K562 (cell line): ENCODE measurements around the gene PUS10. TPM values are rescaled to one million over a fixed set of nuclear protein-coding genes. Genes with fewer than 3 reads are reported as not detected.

ENCODE experiments used
- ATAC-seq: fragments of 200-7000 bp; cut with Tn5 transposase; 3 replicates; pipeline ENCODE4 v1.9.1; 2020; ENCODE audit warnings: moderate library complexity
- BruUV-seq: library from RNA; stranded (reverse); fragments of 400-500 nt; replicated peaks from 2 replicates; lab custom pipeline; 2021; lab: Mats Ljungman, UMichigan
- CTCF ChIA-PET: fragments of 300-600 bp; formaldehyde crosslinking; extraction: SDS; loops from one replicate; lab custom pipeline; 2021; ENCODE audit warnings: low intra/inter-chr PET ratio; lab: Yijun Ruan, JAX
- POLR2A ChIA-PET: fragments of 300-600, 350-650 bp; sonication (Branson Sonifier 250); formaldehyde crosslinking; extraction: SDS; loops from one replicate; lab custom pipeline; 2021; ENCODE audit warnings: antibody characterized with exemption, inconsistent platforms; lab: Yijun Ruan, JAX
- DNase-seq, 4 experiments: peaks; one replicate each; pipeline versions ENCODE4 v3.0.0 to v3.0.0-alpha.2; 2011 to 2018; ENCODE audit warnings: low spot score in 3 of 4, mixed read lengths in 3 of 4; ENCODE audit errors: extremely low read depth in 1 of 4
- FAIRE-seq: peaks from 2 replicates; lab custom pipeline; 2011; peaks lifted over from hg19 to GRCh38; lab: Jason Lieb, UNC
- H2AFZ ChIP-seq: 2 replicates; pipeline ENCODE4 v1.6.0; 2011; ENCODE audit warnings: low read depth, low read length, control low read depth, inconsistent platforms
- H3K27ac ChIP-seq: fragments of 200-600 bp; 3 replicates; pipeline ENCODE4 v1.8.0; 2011; ENCODE audit warnings: low read depth, mild to moderate bottlenecking, control low read depth, inconsistent platforms, low read length, moderate library complexity, mixed read lengths; ENCODE audit errors: extremely low read depth
- H3K27me3 ChIP-seq, 2 experiments: fragments of 300-600 bp in 1 of 2; 2 replicates in 1 of 2; 3 replicates in 1 of 2; pipeline versions ENCODE4 v1.6.0 to v1.8.0; 2011; ENCODE audit warnings: inconsistent platforms in 2 of 2, low read length in 2 of 2, mild to moderate bottlenecking in 1 of 2, mixed read lengths in 1 of 2, moderate library complexity in 1 of 2; ENCODE audit not compliant: control insufficient read depth in 2 of 2, insufficient read depth in 2 of 2
- H3K36me3 ChIP-seq: fragments of 300-600 bp; 3 replicates; pipeline ENCODE4 v1.8.0; 2011; ENCODE audit warnings: mild to moderate bottlenecking, low read length, inconsistent platforms; ENCODE audit not compliant: control insufficient read depth, insufficient read depth
- H3K4me1 ChIP-seq, 2 experiments: fragments of 200-600 bp in 1 of 2; replicated peaks in 1 of 2; 2 replicates in 1 of 2; 3 replicates in 1 of 2; pipeline versions ENCODE4 v1.5.1 to v1.8.0; 2011; ENCODE audit warnings: inconsistent platforms in 2 of 2, low read length in 2 of 2, mild to moderate bottlenecking in 1 of 2, mixed read lengths in 1 of 2, moderate library complexity in 1 of 2; ENCODE audit not compliant: control insufficient read depth in 2 of 2, insufficient read depth in 2 of 2
- H3K4me2 ChIP-seq: 2 replicates; pipeline ENCODE4 v1.6.1; 2011; ENCODE audit warnings: low read length, control low read depth, inconsistent platforms, mixed read lengths; ENCODE audit not compliant: insufficient read depth
- H3K4me3 ChIP-seq: fragments of 200-600 bp; sonication (generic), shearing (Covaris generic); 2 replicates; pipeline ENCODE4 v1.5.1; 2016; ENCODE audit warnings: control low read depth, inconsistent platforms
- H3K79me2 ChIP-seq: fragments of 200-600 bp; 3 replicates; pipeline ENCODE4 v1.8.0; 2011; ENCODE audit warnings: low read length, inconsistent platforms; ENCODE audit not compliant: control insufficient read depth, insufficient read depth
- H3K9ac ChIP-seq, 2 experiments: 2 replicates each; pipeline versions ENCODE4 v1.6.0 to v1.6.1; 2011; ENCODE audit warnings: low read depth in 2 of 2, low read length in 2 of 2, control low read depth in 1 of 2, inconsistent platforms in 1 of 2, mild to moderate bottlenecking in 1 of 2, mixed read lengths in 1 of 2; ENCODE audit not compliant: insufficient read depth in 1 of 2
- H3K9me1 ChIP-seq: one replicate; pipeline ENCODE4 v1.6.0; 2011; ENCODE audit warnings: inconsistent platforms, mild to moderate bottlenecking, low read length, moderate library complexity; ENCODE audit not compliant: control insufficient read depth, insufficient read depth
- H3K9me3 ChIP-seq: replicated peaks from 2 replicates; pipeline ENCODE4 v1.5.1; 2011; ENCODE audit warnings: low read depth, low read length, inconsistent platforms; ENCODE audit not compliant: control insufficient read depth, insufficient read depth
- H4K20me1 ChIP-seq: replicated peaks from 2 replicates; pipeline ENCODE4 v1.6.1; 2011; ENCODE audit warnings: low read length, inconsistent platforms, mixed read lengths; ENCODE audit not compliant: control insufficient read depth, insufficient read depth
- BACH1 ChIP-seq: fragments of 200-800 bp; sonication (Bioruptor generic); IDR thresholded peaks from 2 replicates; pipeline ENCODE4 v1.6.1; 2016; ENCODE audit warnings: missing genetic modification characterization, missing compliant biosample characterization
- E2F4 ChIP-seq: sonication (generic); formaldehyde crosslinking; IDR thresholded peaks from 2 replicates; pipeline ENCODE4 v1.8.0; 2022; ENCODE audit warnings: mild to moderate bottlenecking, low read depth, missing genetic modification reagents
- GTF3C2 ChIP-seq: IDR thresholded peaks from 3 replicates; pipeline ENCODE4 v1.6.1; 2011; ENCODE audit warnings: borderline replicate concordance, mild to moderate bottlenecking, moderate library complexity; ENCODE audit not compliant: insufficient read length; ENCODE audit errors: extremely low read depth
- HIVEP1 ChIP-seq: fragments of 250-450 bp; sonication (Bioruptor Pico); IDR thresholded peaks from 2 replicates; pipeline ENCODE4 v1.4.0; 2020; ENCODE audit warnings: mild to moderate bottlenecking
- RNF2 ChIP-seq: sonication (generic); IDR thresholded peaks from 2 replicates; pipeline ENCODE4 v1.6.1; 2016
- SRSF7 ChIP-seq: fragments of 200-400 bp; formaldehyde crosslinking; optimal IDR thresholded peaks from 2 replicates; pipeline ENCODE3; 2017; ENCODE audit warnings: mild to moderate bottlenecking, low read depth, low read length
- ZBTB11 ChIP-seq, 3 experiments: fragments of 200-800 bp in 1 of 3; fragments of 250-450 bp in 1 of 3; fragments of 450-650 bp in 1 of 3; sonication (Bioruptor Pico) in 1 of 3; sonication (Bioruptor generic) in 1 of 3; formaldehyde crosslinking in 1 of 3; IDR thresholded peaks; 2 replicates each; pipeline versions ENCODE4 v1.6.1 to v1.8.0; 2016 to 2022; ENCODE audit warnings: mild to moderate bottlenecking in 2 of 3, missing genetic modification characterization in 2 of 3, missing compliant biosample characterization in 1 of 3, moderate library complexity in 1 of 3
- ZBTB9 ChIP-seq: fragments of 450-650 bp; formaldehyde crosslinking; IDR thresholded peaks from 2 replicates; pipeline ENCODE4 v1.4.0; 2020; ENCODE audit warnings: mild to moderate bottlenecking, moderate library complexity
- ZKSCAN8 ChIP-seq: fragments of 200-800 bp; sonication (Bioruptor generic); IDR thresholded peaks from 2 replicates; pipeline ENCODE4 v1.6.1; 2016; ENCODE audit warnings: missing genetic modification characterization, missing compliant biosample characterization
- ZNF347 ChIP-seq: fragments of 450-650 bp; formaldehyde crosslinking; IDR thresholded peaks from 2 replicates; pipeline ENCODE4 v1.4.0; 2020; ENCODE audit warnings: low read depth, mild to moderate bottlenecking, moderate library complexity
- ZNF644 ChIP-seq: fragments of 200-800 bp; sonication (Bioruptor generic); IDR thresholded peaks from 2 replicates; pipeline ENCODE4 v1.6.1; 2016; ENCODE audit warnings: low read depth, missing genetic modification characterization, missing compliant biosample characterization
- ZNF655 ChIP-seq: fragments of 250-450 bp; sonication (Bioruptor Pico); IDR thresholded peaks from 2 replicates; pipeline ENCODE4 v1.5.0; 2021
- WGBS: fragments of 100-300 bp; shearing (Covaris generic); methylation state at CpG from one replicate; pipeline ENCODE4 v1.1.6; 2016; ENCODE audit warnings: low coverage, mixed read lengths; ENCODE audit not compliant: insufficient coverage; ENCODE audit errors: missing lambda C conversion rate; 5-methylcytosine and 5-hydroxymethylcytosine counted together
- in situ Hi-C: fragments of 300-500 bp; cut with MboI; formaldehyde crosslinking; loops from 4 replicates; pipeline ENCODE4 v1.15.0; 2018; ENCODE audit warnings: inconsistent platforms, mixed read lengths
- intact Hi-C: fragments of 100-400 bp; cut with micrococcal nuclease; formaldehyde crosslinking; loops from 2 replicates; pipeline ENCODE4 v1.14.2; 2022
- polyA plus RNA-seq, 8 experiments: library from polyadenylated mRNA; depleted of rRNA in 4 of 8; stranded (reverse) in 5 of 8; unstranded in 3 of 8; fragments of >200 nt; fragmentation: Nextera tagmentation in 2 of 8; fragmentation: Illumina TruSeq in 1 of 8; extraction: Ambion mirVana in 2 of 8; extraction: Trizol in 1 of 8; gene quantifications; 2 replicates each; pipeline versions ENCODE4 v1.2.1 to v1.2.3, GENCODE V29; 2011 to 2014; ENCODE audit warnings: inconsistent platforms in 1 of 8, missing spikeins in 1 of 8
- total RNA-seq, 7 experiments: library from RNA; depleted of rRNA in 6 of 7; stranded (reverse); fragments of >200 nt in 6 of 7; fragmentation: Illumina TruSeq in 2 of 7; extraction: Trizol in 2 of 7; gene quantifications; 2 replicates each; pipeline versions ENCODE4 v1.2.1 to v1.2.3, GENCODE V29; 2011 to 2021; ENCODE audit warnings: low replicate concordance in 1 of 7

The PUS10 gene
- total and polyA plus RNA-seq, 9 of the 15 experiments (the other 6 are each of a cell fraction or from before 2014, with no cell fraction given): 5.0 to 10.7 (median 7.6) TPM

- Histone ChIP-seq H3K9me1 (no peaks in the 10 kb centered on the region), H3K9ac (no peak overlapping the region), H3K4me2 (no peak overlapping the region), H3K36me3 (no peaks in the 10 kb centered on the region), H3K27me3 (no peaks in the 10 kb centered on the region), H3K27ac (no peak overlapping the region), H3K4me1 (no peaks in the 10 kb centered on the region; a peak in 1 of 5 replicates), H4K20me1 (no peaks in the 10 kb centered on the region), H3K9me3 (no peaks in the 10 kb centered on the region), H3K79me2 (no peaks in the 10 kb centered on the region), H3K4me3 (no peak overlapping the region), H2AFZ (no peak overlapping the region)
- ATAC-seq: no peak
- ChIA-PET CTCF (no interaction called here), POLR2A (interaction anchor here (1.5 kb wide), 1 partner anchor 13 kb away, joined by 3 read pairs; no protein-coding TSS in a partner anchor)
- FAIRE-seq: no peak
- intact Hi-C loops (no loop called here), in situ Hi-C loops (no loop called here)
- no peak for DNase-seq
- 33% methylated on average over 2 of the region's 2 CpGs for WGBS
- no TSS peak for BruUV-seq
- TF ChIP-seq HIVEP1 (CRISPR knock-in tag): no peak
- TF ChIP-seq BACH1 (tag): no peak
- no peak for TF ChIP-seq ZNF655 (CRISPR knock-in tag)
- TF ChIP-seq RNF2: no peak
- TF ChIP-seq ZBTB9 (CRISPR knock-in tag): no peak
- TF ChIP-seq SRSF7: no peak
- TF ChIP-seq E2F4 (CRISPR knock-in tag): no peak
- TF ChIP-seq ZBTB11 (CRISPR knock-in tag; IDR thresholded peaks at IDR 0.05): no peak
- no peak for TF ChIP-seq ZKSCAN8 (CRISPR knock-in tag)
- no peak for TF ChIP-seq GTF3C2
- TF ChIP-seq ZNF644 (tag): no peak
- TF ChIP-seq ZNF347 (CRISPR knock-in tag): no peak
Measured at GRCh38 chr2:60987041-60987440, 31.0 kb downstream of the PUS10 start.
